Testis (tissue), 3 donors: Measurements from ENCODE around the gene MYOCD. TPM values are rescaled to one million over a fixed set of nuclear protein-coding genes. Genes with fewer than 3 reads are reported as not detected.

ENCODE experiments used
- DNase-seq: peaks from one replicate; pipeline ENCODE4 v3.0.0-alpha.2; 2019
- H3K27ac ChIP-seq, 2 donors: fragments of 200-600 bp; sonication (generic); one replicate each; pipeline ENCODE4 v1.5.1; 2019
- H3K27me3 ChIP-seq: fragments of 200-600 bp; sonication (generic); one replicate; pipeline ENCODE4 v1.5.1; 2019
- H3K36me3 ChIP-seq: fragments of 200-600 bp; sonication (generic); one replicate; pipeline ENCODE4 v1.5.1; 2017; ENCODE audit warnings: low read depth; ENCODE audit errors: missing control alignments
- H3K4me1 ChIP-seq: fragments of 200-600 bp; sonication (generic); one replicate; pipeline ENCODE4 v1.5.1; 2019
- H3K4me3 ChIP-seq, 2 donors: fragments of 200-600 bp; sonication (generic); one replicate each; pipeline ENCODE4 v1.5.1; 2017 to 2019
- H3K9me3 ChIP-seq: fragments of 200-600 bp; sonication (generic); one replicate; pipeline ENCODE4 v1.5.1; 2017
- POLR2A ChIP-seq: fragments of 450-650 bp; IDR thresholded peaks from one replicate; pipeline ENCODE4 v1.6.1; 2017; ENCODE audit warnings: antibody characterized with exemption, mild to moderate bottlenecking, moderate library complexity
- WGBS, 2 donors: methylation state at CpG; one replicate each; pipeline ENCODE4 v1.1.5; 2018; 5-methylcytosine and 5-hydroxymethylcytosine counted together
- intact Hi-C: fragments of 100-400 bp; cut with DNase I; formaldehyde crosslinking; loops from one replicate; pipeline ENCODE4 v1.15.1; 2023; ENCODE audit warnings: low total_unique reads
- polyA plus RNA-seq: library from polyadenylated mRNA; stranded (reverse); fragments of 350-450 nt; fragmentation: Illumina TruSeq; extraction: RNeasy Lipid Tissue Mini Kit (QIAGEN cat#74804); gene quantifications from one replicate; pipeline ENCODE4 v1.2.3, GENCODE V29; 2014; ENCODE audit warnings: low read depth, low replicate concordance; ENCODE audit not compliant: insufficient read depth
- total RNA-seq, 2 donors: library from RNA; depleted of rRNA; stranded (reverse); fragments of >200 nt; gene quantifications; one replicate each; pipeline ENCODE4 v1.2.3, GENCODE V29; 2016
- TF ChIP-seq, protein P1 (sequence below), 3 experiments: fragments of 450-650 bp in 2 of 3; fragments of 200-600 bp in 1 of 3; sonication (generic) in 1 of 3; IDR thresholded peaks; one replicate each; pipeline ENCODE4 v1.5.1; 2016 to 2019; ENCODE audit warnings: antibody characterized with exemption in 3 of 3, mild to moderate bottlenecking in 2 of 3, moderate library complexity in 1 of 3

The MYOCD gene
- total and polyA plus RNA-seq, 3 donors from 2014 or later, result 7.3 to 13.3 (median 7.6) TPM

DNA sequence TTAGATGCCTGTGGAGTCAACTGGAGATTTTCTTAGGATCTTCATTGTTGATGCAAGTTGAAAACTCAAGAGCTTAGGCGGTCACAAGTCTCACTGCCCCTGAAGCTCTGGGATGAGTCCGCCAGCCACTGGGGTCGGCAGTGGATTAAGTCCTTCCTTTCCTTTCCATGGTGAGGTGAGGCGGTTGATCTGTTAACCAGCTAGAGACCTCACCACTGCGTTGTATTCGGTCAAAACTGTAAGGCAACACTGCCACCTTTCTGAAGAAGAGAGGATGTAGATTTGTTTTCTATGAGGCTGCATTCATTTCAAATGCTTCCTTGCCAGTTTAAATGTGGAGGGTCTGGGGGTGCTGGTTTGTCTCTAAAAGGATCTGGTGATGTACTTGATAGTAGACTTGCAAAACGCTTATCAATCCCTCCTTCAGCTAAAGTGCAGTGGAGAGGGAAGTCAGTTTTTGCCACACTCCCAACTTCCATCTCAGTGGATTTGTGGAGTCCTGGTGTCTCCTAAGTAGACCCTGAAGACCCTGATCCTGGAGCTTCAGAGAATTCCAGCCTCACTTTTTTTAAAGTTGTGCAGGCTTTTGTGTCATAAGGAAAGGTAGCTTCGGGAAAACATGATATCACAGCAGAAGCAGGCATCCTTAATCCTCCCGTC, 1.7 kb downstream of the MYOCD start:
- intact Hi-C loops, result loop anchor here (10.0 kb wide), 1 partner anchor 413 kb away; no protein-coding TSS in a partner anchor
- no peaks in the 10 kb centered on the region for H3K9me3 ChIP-seq
- peak; percentile 30 for DNase-seq
- peak overlapping the region; percentile 63 to 89 for H3K27ac ChIP-seq
- H3K27me3 ChIP-seq, result no peaks in the 10 kb centered on the region
- no peaks in the 10 kb centered on the region for H3K36me3 ChIP-seq
- WGBS, 2 donors, result 34 to 35% methylated on average over 9 of the region's 9 CpGs
- TF ChIP-seq, protein P1, sequence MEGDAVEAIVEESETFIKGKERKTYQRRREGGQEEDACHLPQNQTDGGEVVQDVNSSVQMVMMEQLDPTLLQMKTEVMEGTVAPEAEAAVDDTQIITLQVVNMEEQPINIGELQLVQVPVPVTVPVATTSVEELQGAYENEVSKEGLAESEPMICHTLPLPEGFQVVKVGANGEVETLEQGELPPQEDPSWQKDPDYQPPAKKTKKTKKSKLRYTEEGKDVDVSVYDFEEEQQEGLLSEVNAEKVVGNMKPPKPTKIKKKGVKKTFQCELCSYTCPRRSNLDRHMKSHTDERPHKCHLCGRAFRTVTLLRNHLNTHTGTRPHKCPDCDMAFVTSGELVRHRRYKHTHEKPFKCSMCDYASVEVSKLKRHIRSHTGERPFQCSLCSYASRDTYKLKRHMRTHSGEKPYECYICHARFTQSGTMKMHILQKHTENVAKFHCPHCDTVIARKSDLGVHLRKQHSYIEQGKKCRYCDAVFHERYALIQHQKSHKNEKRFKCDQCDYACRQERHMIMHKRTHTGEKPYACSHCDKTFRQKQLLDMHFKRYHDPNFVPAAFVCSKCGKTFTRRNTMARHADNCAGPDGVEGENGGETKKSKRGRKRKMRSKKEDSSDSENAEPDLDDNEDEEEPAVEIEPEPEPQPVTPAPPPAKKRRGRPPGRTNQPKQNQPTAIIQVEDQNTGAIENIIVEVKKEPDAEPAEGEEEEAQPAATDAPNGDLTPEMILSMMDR (IDR thresholded peaks at IDR 0.05), result peak; percentile 31 to 64 (median 45)
- no peak for TF ChIP-seq POLR2A
- peak overlapping the region; percentile 60 to 65 for H3K4me3 ChIP-seq
- peaks cover 5% of the 10 kb centered on the region for H3K4me1 ChIP-seq

DNA sequence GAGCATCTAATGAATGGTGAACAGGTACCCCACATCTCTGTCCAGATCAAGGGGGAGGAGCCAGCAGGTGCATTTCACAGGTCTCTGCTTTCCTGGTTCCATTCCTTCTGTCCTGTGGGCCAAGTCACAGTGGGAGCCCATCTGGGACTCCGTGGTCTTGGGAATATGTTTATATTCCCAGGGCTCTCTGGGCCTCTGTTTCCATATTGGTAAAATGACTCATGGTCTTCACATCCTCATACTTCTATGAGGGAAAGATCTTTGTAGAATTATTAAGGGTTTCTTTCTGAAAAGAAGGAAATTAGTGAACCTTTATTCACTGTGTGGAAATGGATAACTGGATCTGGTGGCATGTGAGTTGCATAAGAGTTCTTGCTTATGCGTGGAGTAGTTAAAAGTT, 6.2 kb downstream of the MYOCD start:
- intact Hi-C loops, result no loop called here
- Histone ChIP-seq H3K9me3 (no peaks in the 10 kb centered on the region), H3K4me1 (no peaks in the 10 kb centered on the region), H3K27ac (no peak overlapping the region), H3K4me3 (no peak overlapping the region), H3K27me3 (no peaks in the 10 kb centered on the region), H3K36me3 (no peaks in the 10 kb centered on the region)
- TF ChIP-seq POLR2A, result no peak
- TF ChIP-seq, protein P1 (IDR thresholded peaks at IDR 0.05), result no peak
- DNase-seq, result no peak
- WGBS, 2 donors, result 90 to 96% methylated on average over 2 of the region's 2 CpGs

DNA sequence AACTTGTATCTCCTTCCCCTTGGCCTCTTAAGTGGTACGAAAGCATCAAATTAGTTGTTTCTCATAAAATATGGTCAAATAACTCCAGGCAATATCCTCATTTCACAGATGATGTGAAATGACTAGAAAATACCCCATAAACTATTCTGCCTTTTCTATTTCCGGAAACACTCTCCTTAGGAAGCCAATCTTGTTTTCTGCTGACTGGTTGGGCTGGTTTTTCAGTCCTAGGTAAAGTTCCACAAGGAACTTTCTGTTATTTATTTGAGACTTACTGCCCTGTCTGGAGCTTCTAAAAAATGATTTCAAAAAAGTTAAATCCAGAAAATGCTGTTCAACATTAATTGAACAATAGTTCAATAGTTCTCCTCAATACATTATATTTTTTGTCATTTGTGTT, 7.3 kb downstream of the MYOCD start:
- H3K9me3 ChIP-seq, result no peaks in the 10 kb centered on the region
- intact Hi-C loops, result no loop called here
- 83 to 92% methylated on average over 2 of the region's 2 CpGs for WGBS, 2 donors
- H3K4me1 ChIP-seq, result no peaks in the 10 kb centered on the region
- H3K4me3 ChIP-seq, result no peak overlapping the region
- H3K27me3 ChIP-seq, result no peaks in the 10 kb centered on the region
- no peaks in the 10 kb centered on the region for H3K36me3 ChIP-seq
- DNase-seq, result no peak
- H3K27ac ChIP-seq, result no peak overlapping the region
- TF ChIP-seq POLR2A, result no peak
- TF ChIP-seq, protein P1 (IDR thresholded peaks at IDR 0.05), result no peak

DNA sequence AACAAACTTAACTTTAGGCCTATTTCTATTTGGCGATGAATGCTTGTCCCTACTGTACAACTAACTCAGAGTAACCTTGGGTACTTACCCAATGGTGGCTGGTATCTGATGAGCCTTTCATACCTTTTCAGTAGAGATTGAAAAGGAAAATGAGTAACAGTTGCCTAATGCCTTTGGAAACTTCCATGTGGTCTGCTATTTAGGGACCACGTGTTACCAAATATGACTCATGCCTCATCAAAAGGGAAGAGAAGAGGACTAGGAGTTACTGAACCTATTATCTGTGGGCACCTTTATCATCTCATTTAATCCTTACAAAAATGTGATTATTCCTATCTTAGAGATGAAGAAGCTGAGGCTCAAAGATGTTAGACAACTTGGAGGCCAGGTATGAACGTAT, 8.1 kb downstream of the MYOCD start:
- intact Hi-C loops, result no loop called here

More for the DNA sequence above, 8.1 kb downstream of the MYOCD start:
- H3K27me3 ChIP-seq, result no peaks in the 10 kb centered on the region
- H3K27ac ChIP-seq, result no peak overlapping the region
- WGBS, 2 donors, result 76 to 77% methylated on average over 3 of the region's 3 CpGs
- DNase-seq, result no peak
- no peak for TF ChIP-seq POLR2A
- TF ChIP-seq, protein P1 (IDR thresholded peaks at IDR 0.05), result no peak
- no peaks in the 10 kb centered on the region for H3K4me1 ChIP-seq
- no peak overlapping the region for H3K4me3 ChIP-seq
- H3K36me3 ChIP-seq, result no peaks in the 10 kb centered on the region
- H3K9me3 ChIP-seq, result no peaks in the 10 kb centered on the region
